Measurements from ENCODE around the gene TMEM143.

DNA sequence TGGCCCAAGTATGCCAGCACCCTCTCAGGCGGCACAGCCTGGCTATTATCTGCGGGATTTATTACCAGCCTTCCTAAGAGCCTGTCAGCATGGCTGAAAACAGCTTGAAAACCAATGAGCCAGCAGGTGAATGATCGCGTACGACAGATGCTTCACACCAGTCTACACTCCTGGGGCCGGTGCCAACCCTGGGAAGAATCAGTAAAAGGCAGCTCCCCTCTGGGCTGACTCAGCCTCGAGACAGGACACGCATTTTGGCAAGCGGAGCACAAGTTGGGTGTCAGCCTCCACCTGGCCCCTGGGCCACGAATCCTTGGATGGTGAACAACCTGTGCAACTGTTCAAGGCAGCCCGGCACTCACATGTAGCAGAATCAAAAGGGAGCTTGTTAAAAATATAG, 22.7 kb downstream of the TMEM143 start:
- TF ChIP-seq, protein P1, sequence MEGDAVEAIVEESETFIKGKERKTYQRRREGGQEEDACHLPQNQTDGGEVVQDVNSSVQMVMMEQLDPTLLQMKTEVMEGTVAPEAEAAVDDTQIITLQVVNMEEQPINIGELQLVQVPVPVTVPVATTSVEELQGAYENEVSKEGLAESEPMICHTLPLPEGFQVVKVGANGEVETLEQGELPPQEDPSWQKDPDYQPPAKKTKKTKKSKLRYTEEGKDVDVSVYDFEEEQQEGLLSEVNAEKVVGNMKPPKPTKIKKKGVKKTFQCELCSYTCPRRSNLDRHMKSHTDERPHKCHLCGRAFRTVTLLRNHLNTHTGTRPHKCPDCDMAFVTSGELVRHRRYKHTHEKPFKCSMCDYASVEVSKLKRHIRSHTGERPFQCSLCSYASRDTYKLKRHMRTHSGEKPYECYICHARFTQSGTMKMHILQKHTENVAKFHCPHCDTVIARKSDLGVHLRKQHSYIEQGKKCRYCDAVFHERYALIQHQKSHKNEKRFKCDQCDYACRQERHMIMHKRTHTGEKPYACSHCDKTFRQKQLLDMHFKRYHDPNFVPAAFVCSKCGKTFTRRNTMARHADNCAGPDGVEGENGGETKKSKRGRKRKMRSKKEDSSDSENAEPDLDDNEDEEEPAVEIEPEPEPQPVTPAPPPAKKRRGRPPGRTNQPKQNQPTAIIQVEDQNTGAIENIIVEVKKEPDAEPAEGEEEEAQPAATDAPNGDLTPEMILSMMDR (IDR thresholded peaks at IDR 0.05) = no peak
- no peak for TF ChIP-seq TCF7L2 (IDR thresholded peaks at IDR 0.05; ENCODE audit: low read depth, low read length)
- no peak for TF ChIP-seq POLR2AphosphoS5 (IDR thresholded peaks at IDR 0.05; ENCODE audit: low read depth, low read length)
- TF ChIP-seq, protein P2, sequence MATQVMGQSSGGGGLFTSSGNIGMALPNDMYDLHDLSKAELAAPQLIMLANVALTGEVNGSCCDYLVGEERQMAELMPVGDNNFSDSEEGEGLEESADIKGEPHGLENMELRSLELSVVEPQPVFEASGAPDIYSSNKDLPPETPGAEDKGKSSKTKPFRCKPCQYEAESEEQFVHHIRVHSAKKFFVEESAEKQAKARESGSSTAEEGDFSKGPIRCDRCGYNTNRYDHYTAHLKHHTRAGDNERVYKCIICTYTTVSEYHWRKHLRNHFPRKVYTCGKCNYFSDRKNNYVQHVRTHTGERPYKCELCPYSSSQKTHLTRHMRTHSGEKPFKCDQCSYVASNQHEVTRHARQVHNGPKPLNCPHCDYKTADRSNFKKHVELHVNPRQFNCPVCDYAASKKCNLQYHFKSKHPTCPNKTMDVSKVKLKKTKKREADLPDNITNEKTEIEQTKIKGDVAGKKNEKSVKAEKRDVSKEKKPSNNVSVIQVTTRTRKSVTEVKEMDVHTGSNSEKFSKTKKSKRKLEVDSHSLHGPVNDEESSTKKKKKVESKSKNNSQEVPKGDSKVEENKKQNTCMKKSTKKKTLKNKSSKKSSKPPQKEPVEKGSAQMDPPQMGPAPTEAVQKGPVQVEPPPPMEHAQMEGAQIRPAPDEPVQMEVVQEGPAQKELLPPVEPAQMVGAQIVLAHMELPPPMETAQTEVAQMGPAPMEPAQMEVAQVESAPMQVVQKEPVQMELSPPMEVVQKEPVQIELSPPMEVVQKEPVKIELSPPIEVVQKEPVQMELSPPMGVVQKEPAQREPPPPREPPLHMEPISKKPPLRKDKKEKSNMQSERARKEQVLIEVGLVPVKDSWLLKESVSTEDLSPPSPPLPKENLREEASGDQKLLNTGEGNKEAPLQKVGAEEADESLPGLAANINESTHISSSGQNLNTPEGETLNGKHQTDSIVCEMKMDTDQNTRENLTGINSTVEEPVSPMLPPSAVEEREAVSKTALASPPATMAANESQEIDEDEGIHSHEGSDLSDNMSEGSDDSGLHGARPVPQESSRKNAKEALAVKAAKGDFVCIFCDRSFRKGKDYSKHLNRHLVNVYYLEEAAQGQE (IDR thresholded peaks at IDR 0.05; ENCODE audit: insufficient read depth in 1 of 2, low read depth in 2 of 2, low read length in 1 of 2) = no peak
